GM21528 (cell line): ENCODE results near the gene SENP5.
"Not testable (repeated sequence)": the region's sequence is repeated elsewhere in the genome, so short reads cannot be mapped to it uniquely, and the experiment has no call there.

Source experiments
- ATAC-seq: cut with Tn5 transposase; IDR thresholded peaks from one replicate; pipeline ENCODE4 v1.9.1; 2021; ENCODE audit warnings: mild to moderate bottlenecking, moderate library complexity; ENCODE audit not compliant: unreplicated experiment, low FRiP score

The SENP5 gene

DNA sequence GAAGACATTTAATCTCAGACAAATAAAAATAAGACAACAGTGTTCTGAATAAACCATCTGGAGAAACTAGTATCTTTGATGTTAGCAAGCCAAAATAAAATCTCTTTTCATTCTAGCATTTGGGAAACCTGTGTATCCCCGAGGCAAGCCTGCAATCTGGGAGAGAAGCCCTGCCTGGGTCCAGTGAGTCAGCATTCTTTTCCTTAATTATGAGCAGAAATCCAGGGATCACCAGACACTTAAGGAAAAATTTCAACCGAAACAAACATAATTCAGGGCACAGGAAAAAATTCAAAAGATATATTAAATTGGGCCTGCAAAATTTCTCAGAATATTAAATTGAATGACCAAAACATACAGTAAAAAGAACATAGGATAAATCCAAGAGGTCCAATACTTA is 70.4 kb downstream of the SENP5 start:
- no peak for ATAC-seq

DNA sequence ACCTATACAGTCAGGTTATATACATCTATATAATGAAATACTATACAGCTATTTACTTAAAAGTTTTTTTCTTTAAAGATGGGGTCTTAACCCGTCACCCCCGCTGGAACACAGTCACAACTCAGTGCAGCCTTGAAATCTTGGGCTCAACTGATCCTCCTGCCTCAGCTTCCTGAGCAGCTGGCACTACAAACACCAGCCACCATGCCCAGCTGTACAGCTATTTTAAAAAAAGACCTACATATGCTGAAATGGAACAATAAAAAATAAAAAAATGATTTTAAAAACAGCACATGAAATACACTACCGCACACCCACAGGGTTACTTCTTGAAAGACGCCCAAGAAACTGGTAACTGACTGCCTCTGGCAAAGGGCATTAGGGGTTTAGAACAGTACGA is 70.9 kb downstream of the SENP5 start:
- ATAC-seq, result no peak

- peak; percentile 34 for ATAC-seq
Measured at GRCh38 chr3:196941729-196942225, 74.1 kb downstream of the SENP5 start.

- ATAC-seq, result peak; percentile 86
Measured at GRCh38 chr3:196942226-196942914, 74.7 kb downstream of the SENP5 start, which contains the start of gene NCBP2. Gene NCBP2, minus strand, starts transcription at chr3:196942528. Its CDS starts 25 bp downstream, at chr3:196942503.

GRCh38 chr3:196942915-196943277 is 75.2 kb downstream of the SENP5 start:
- peak; percentile 22 for ATAC-seq

GRCh38 chr3:196944037-196944790 is 76.5 kb downstream of the SENP5 start:
- ATAC-seq, result not testable (repeated sequence)

- ATAC-seq, result no peak
Measured at GRCh38 chr3:196947136-196947859, 79.6 kb downstream of the SENP5 start.

- no peak for ATAC-seq
Measured at GRCh38 chr3:196947860-196948441, 80.2 kb downstream of the SENP5 start.

DNA sequence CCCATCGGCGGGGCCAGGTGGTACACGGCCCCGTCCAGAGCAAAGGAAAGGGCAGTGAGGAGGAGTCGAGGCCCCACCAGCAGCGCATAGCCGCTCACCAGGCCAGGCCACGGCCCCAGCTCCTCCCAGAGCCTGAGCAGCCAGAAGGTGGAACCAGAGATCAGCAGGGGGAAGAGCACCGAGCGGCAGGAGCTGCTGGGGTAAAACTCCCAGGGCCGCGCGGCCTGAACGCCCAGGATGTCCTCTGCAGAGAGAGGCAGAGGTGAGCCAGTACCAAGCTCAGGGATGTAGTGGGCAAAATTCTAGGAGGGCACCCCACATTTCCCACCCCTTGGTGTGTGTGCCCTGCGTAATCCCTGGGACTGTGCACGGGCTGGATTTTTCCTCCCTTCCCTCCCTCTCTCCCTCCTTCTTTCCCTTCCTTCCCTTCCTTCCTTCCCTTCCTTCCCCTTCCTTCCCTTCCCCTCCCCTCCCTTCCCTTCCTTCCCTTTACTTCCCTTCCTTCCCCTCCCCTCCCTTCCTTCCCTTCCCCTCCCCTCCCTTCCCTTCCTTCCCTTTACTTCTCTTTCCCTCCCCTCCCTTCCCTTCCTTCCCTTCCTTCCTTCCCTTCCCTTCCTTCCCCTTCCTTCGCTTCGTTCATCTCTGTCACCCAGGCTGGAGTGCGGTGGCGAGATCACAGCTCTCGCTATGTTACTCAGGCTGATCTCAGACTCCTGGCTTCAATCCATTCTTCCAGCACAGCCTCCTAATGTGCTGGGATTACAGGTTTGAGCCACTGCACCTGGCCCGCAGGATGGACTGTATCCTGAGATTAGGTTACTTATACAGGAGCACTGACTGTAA is 80.9 kb downstream of the SENP5 start:
- ATAC-seq, result no peak

GRCh38 chr3:196949285-196949619 is 81.5 kb downstream of the SENP5 start:
- no peak for ATAC-seq

DNA sequence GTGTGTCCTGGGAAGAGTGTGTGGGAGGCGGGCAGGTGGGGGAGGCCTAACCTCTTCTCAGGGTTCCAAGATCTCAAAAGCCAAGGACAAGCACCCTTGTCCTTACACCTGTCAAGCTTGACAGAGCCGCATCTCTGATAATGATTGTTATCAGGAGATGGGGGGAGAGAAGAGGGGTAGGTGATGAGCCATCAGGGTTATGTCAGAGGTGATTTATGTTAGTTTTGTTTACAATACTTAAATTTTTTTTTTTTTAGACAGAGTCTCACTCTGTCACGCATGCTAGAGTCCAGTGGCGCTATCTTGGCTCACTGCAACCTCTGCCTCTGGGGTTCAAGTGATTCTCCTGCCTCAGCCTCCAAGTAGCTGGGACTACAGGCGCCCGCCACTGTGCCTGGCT is 82.0 kb downstream of the SENP5 start:
- ATAC-seq, result no peak

DNA sequence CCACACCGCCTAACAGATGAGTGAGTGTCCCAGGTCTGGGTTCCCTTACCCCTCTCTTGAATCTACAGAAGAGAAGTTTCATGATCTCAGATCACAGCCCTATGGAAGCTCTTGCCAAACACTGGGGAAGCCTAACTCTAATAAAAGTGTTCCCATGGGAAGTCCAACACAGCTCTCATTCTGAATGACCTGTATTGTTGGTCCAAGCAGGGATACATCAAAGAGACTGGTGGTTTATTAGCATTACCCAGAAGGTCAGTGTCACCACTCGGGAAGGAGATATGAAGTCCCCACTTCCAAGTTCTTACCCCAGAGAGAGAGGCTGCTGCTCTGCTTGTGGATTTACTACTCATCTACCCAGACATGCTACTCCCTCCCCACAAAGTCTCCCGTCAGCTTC is 83.7 kb downstream of the SENP5 start:
- no peak for ATAC-seq

GRCh38 chr3:196954832-196955231 is 87.1 kb downstream of the SENP5 start:
- no peak for ATAC-seq

- no peak for ATAC-seq
Measured at GRCh38 chr3:196962108-196962929, 94.6 kb downstream of the SENP5 start.

- no peak for ATAC-seq
Measured at GRCh38 chr3:196962930-196963630, 95.4 kb downstream of the SENP5 start.

DNA sequence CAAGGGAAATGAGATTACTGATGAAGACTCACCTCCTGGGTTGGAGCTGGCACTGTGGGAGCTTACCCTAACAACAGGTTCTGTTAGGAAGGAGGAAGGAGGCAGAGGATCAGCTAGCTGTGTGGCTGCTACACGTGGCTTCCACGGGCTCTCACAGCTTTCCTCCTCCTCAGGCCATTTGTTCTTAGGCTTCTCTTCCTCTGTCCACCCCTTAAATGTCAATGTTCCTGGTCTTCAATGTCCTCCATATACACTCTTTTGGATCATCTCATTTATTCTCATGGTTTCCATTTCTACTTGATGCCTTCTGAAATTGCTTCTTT is 95.9 kb downstream of the SENP5 start:
- ATAC-seq, result no peak

- no peak for ATAC-seq
Measured at GRCh38 chr3:196965112-196965803, 97.5 kb downstream of the SENP5 start.

GRCh38 chr3:196965804-196966173 is 98.1 kb downstream of the SENP5 start:
- no peak for ATAC-seq
